ENCODE results near the gene PCGF5.
"Not testable (repeated sequence)": the region's sequence is repeated elsewhere in the genome, so short reads cannot be mapped to it uniquely, and the experiment has no call there.

The PCGF5 gene

DNA sequence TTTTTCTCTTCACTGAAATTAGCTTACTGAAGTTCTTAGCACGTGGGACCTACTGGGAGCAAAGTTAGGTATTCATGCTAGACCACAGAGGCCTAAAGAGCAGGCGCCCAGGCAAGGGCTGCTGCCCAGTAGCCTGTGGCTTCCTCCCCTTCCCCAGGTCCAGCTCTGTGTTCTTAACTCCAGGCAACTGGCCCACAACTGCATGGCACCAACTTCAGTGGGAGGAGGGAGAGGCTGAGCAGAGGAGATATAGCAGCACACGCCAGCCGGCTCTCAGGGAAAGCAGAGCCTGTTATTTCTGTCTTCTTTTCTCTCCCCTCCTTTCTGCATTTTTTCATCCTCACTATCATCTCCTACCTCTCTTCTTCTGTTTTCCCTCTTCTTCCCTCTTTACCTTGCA is 67.4 kb downstream of the PCGF5 start:
- DNase-seq: no peak

GRCh38 chr10:91289305-91289704 is 68.8 kb downstream of the PCGF5 start:
- no peak for DNase-seq

GRCh38 chr10:91290607-91291006 is 70.1 kb downstream of the PCGF5 start:
- no peak for DNase-seq

DNA sequence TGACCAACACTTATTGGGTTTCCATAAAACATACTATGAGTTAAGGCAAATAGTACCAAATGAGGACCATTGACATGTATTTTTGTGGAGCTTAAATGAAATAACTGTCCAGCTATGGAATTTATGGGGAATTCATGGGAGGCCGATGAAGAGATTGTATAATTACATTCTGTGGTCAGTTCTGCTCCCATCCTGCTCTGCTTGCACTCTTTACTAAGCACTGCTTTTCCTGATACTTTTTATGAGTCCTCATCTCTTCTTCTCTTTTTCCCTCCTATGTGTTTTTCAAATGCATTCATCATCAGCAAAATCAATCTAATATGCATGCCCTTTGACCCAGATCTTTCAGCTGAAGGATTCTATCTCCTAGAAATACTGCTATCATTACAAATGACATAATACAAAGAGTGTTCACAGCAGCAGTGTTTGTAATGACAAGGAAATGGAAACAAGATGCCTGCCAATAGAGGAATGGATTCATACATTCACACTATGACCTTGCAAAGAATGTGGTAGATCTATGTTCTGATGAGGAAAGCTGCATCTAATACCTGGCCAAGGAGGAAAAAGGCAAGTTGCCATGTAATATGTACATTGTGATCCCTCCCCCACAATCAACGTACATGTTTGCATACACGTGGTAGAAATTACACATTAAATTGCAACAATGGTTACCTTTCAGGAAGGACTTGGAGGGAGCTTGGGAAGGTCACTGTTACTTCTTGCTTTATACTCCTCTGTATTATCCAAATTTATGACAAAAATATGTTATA is 73.9 kb downstream of the PCGF5 start:
- no peak for DNase-seq

- DNase-seq: no peak
These were observed 74.9 kb downstream of the PCGF5 start for GRCh38 chr10:91295346-91295745.

GRCh38 chr10:91296471-91296870 is 76.0 kb downstream of the PCGF5 start:
- no peak for DNase-seq

DNA sequence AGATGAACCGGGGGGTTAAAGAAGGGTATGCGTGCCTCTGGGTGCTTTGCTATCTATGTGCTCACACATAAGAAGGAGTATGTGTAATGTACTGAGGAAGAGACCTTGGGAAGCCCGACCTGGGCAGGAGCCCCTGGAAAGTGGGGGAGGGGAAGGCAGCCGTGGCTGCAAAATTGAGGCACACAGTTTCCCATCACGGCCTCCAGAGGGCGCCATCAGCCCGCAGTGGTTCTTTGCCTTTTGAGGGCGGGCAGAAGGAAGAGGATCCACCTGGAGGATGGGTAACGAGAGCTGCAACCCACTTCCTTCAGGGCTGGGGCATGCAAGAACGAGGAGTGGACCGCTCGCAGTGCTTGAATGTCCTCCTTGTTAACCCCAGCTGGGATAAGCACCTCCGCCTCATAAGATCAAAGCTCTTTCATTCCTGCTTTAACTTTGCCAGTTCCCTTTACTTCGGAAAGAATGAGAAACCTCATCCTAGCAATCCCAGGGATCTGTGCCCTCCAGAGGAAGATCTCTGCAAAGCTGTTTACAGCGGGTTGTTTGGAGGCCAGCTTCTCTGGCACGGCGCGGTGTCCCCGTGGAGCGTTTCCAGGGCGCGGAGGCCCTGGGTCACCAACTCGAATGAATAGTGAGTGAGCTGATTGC is 77.9 kb downstream of the PCGF5 start:
- DNase-seq: peak; percentile 91

DNA sequence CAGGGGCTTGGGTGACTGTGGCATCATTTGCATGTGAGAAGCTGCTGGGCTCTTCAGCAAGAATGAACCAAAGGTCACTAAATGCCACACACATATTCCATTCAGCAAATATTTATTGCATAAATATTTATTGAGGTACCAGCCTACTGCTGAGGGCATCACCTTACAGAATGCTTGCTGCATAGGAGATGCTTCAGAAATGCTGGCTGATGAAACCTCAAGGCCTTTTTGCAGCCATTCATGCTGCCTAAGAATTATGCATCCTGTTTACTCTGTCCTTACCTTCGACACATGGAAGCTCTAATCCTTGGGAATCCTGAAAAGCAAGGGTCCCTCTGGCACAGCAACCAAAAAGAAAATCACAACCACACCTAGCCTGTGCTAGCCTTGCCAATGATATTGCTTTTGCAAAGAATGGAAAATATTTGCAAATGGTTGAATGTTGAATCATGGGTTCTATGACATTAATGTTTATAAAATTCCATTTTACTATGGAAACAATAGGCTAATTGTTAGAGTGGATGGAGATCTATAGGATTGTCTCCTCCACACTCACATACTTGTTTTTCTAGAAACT is 79.6 kb downstream of the PCGF5 start:
- no peak for DNase-seq

DNA sequence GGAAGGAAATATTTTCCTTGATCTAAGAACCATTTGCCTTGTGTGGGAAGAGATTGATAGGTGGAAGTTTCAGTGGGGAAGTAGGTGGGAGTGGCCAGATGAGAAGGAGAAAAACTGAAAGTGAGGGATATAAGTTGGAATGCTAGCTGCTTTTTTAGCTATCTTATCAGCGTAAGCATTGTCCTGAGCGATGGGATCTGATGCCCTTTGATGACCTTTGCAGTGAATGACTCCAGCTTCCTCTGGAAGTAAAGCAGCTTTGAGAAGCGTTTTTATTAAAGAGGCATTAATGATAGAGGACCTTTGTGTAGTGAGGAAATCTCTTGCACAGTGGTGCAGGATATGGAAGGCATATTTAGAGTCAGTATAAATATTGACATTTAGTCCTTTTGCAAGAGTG is 82.5 kb downstream of the PCGF5 start:
- not testable (repeated sequence) for DNase-seq

DNA sequence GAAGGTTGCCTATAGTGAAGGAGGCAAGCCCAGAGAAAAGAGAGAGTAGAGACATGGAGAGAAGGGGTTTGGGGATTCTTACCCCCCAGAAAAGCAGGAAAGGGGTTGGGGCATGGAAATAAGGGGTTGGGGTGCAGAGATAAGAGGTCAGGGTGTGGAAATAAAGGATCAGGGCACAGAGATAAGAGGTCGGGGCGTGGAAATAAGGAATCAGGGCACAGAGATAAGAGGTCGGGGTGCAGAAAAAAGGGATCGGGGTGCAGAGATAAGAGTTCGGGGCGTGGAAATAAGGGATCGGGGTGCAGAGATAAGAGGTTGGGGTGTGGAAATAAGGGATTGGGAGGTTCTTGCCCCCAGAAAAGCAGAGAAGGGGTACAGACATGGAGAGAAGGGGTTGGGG is 85.5 kb downstream of the PCGF5 start:
- not testable (repeated sequence) for DNase-seq

DNA sequence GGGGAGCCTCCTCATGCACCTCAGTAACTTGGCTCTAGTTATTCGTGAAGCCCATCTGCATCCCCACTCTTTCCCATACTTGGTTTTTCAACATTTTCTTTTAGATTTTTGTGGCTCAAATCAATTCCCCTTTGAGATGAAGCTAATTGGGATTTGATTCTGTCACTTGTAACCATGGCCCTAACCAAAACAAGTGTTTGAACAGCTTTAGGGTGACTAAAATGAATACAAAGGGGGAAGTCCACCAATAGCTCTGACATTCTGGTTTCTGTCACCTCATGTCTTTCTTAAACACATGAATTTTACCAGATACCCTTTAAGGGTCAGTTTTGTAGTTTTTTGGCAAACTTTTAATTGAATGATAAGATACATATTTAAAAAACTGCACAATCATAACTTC is 87.0 kb downstream of the PCGF5 start:
- no peak for DNase-seq

- DNase-seq: no peak
These were observed 89.2 kb downstream of the PCGF5 start for GRCh38 chr10:91309711-91310110.

GRCh38 chr10:91311601-91312381 is 91.3 kb downstream of the PCGF5 start:
- DNase-seq: no peak

- no peak for DNase-seq
These were observed 91.9 kb downstream of the PCGF5 start for GRCh38 chr10:91312382-91312733.

DNA sequence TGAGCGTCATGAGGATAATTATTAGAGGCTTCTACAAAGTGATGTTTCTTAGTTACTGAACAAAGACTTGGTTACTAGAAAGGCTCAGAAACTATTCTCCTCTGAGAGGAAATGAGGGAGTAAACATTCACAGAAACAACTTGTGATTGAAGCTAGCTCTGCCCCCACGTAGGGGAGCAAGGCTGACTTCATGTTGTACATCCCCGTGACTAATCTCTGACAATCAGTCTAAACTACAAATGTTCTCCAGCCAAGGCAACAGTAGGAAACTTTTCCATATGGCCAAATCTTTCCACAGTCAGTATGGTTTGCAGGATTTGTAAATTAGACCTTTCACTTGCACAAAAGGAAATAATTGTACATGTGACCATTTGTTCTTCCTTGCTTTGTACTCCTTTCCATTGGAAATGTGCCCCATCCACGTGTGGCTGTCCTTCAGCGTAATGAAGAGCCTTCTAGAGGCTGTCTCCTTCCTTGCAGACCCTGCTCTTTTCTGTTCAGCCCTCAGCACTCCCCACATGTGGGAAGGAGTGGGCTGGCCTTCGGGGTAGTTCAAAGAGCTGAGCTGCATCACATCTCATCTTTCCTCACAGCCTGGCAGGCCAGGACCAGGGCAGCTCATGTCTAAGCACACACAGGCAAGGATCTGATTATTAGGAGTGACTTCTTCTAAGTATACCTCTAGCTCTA is 93.5 kb downstream of the PCGF5 start:
- no peak for DNase-seq

- DNase-seq: no peak
These were observed 96.0 kb downstream of the PCGF5 start for GRCh38 chr10:91316486-91316885.

DNA sequence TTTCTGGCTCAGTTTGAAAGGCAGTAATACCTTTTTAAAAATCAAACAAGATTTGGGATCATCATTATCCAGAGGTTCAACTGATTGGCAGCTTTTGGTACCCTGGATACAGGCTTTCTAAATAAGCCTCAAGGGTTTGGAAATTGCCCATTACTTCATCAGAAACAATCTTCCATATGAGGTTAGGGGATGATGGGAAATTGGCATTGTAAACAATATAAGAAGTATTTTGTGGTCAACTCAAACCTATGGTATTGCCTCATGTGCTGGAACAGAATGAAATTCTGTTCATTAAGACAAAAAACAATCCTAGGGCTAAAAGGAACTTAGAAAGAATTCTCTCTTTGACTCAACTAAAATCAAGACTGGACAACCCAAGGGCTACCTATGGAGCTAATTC is 97.1 kb downstream of the PCGF5 start:
- DNase-seq: no peak

- no peak for DNase-seq
These were observed 98.9 kb downstream of the PCGF5 start for GRCh38 chr10:91319336-91319735.

DNA sequence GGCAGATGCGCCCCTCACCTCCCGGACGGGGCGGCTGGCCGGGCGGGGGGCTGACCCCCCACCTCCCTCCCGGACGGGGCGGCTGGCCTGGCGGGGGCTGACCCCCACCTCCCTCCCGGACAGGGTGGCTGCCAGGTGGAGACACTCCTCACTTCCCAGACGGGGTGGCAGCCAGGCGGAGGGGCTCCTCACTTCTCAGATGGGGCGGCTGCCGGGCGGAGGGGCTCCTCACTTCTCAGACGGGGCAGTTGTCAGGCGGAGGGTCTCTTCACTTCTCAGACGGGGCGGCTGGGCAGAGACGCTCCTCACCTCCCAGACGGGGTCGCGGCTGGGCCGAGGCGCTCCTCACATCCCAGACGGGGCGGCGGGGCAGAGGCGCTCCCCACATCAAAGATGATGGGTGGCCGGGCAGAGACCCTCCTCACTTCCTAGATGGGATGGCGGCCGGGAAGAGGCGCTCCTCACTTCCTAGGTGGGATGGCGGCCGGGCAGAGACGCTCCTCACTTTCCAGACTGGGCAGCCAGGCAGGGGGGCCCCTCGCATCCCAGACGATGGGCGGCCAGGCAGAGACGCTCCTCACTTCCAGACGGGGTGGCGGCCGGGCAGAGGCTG is 102.9 kb downstream of the PCGF5 start:
- not testable (repeated sequence) for DNase-seq

DNA sequence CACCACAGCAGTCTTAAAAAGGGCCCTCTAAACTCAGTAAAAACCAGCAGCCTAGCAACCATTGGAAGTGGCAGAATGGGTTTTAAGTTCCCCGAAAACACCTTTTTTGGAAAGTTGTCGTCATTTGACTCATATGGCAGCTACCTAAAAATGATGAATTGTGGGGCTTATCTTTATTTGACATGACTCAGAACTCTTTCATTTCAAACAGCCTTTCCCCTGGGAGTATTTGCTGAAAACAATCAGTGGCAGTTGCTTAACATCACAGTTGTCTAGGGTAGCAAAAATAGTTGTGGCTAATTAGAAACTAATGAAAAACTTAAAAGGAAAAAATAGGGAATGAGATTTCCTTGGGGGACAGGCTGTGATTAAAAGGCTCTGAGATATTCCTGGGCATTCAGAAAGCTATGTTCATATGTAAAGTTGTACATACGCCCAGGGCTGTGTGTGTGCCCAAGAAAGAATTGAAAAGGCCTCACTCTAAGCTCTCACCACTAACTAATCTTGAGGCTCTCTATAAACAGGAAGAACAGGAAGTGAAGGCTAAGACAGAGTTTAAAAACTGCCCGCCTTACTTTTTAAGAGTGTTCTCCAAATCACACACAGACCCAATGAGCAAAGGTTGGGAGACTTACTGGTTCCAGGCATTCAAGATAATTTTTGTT is 108.0 kb downstream of the PCGF5 start:
- no peak for DNase-seq
